Mucosa of descending colon (tissue), 3 donors: Measurements from ENCODE around the gene PDSS2. TPM values are rescaled to one million over a fixed set of nuclear protein-coding genes. Genes with fewer than 3 reads are reported as not detected.

Source experiments
- ATAC-seq: fragments of 200-7000 bp; cut with Tn5 transposase; one replicate; pipeline ENCODE4 v1.9.1; 2020; ENCODE audit warnings: mild to moderate bottlenecking, moderate library complexity
- DNase-seq, 3 donors: peaks; one replicate each; pipeline ENCODE4 v3.0.0-alpha.2; 2020
- H3K36me3 ChIP-seq: fragments of 200-600 bp; one replicate; pipeline ENCODE4 v1.8.0; 2021; ENCODE audit warnings: low read depth, mild to moderate bottlenecking
- H3K4me1 ChIP-seq: fragments of 200-600 bp; one replicate; pipeline ENCODE4 v1.8.0; 2021; ENCODE audit warnings: low read depth, mild to moderate bottlenecking
- H3K4me3 ChIP-seq: fragments of 200-600 bp; one replicate; pipeline ENCODE4 v1.8.0; 2021; ENCODE audit warnings: mild to moderate bottlenecking
- H3K9me3 ChIP-seq: fragments of 200-600 bp; one replicate; pipeline ENCODE4 v1.8.0; 2021; ENCODE audit warnings: mild to moderate bottlenecking
- CTCF ChIP-seq: fragments of 200-600 bp; IDR thresholded peaks from one replicate; pipeline ENCODE4 v1.8.0; 2022; ENCODE audit warnings: antibody characterized with exemption, mild to moderate bottlenecking
- intact Hi-C, 2 donors: fragments of 100-400 bp; cut with DNase I in 1 of 2; cut with micrococcal nuclease in 1 of 2; formaldehyde crosslinking; loops; one replicate each; pipeline versions ENCODE4 v1.11.0 to v1.11.1; 2022; cut with DNase I, micrococcal nuclease
- total RNA-seq, 3 donors: library from RNA; stranded (reverse); fragmentation: NEBNext Ultra II Directional in 2 of 3; extraction: Animal tissue kit (Norgen Biotek cat#: 25700) in 2 of 3; gene quantifications; one replicate each; pipeline versions ENCODE4 v1.2.1 to v1.2.4, GENCODE V29; 2021 to 2023
- donor health status: DM: no; HTN: no; CAD: no; lungs with moderate emphysema.
- donor health status: DM: no; HTN: no; CAD: no.
- donor health status: DM: no; HTN: yes; CAD: no.

The PDSS2 gene
- total RNA-seq, 3 donors from 2014 or later: 16.2 to 26.3 (median 25.6) TPM

- TF ChIP-seq CTCF: no peak
- intact Hi-C loops: no loop called here
- Histone ChIP-seq H3K4me1 (no peaks in the 10 kb centered on the region), H3K4me3 (no peak overlapping the region), H3K9me3 (no peaks in the 10 kb centered on the region), H3K36me3 (no peaks in the 10 kb centered on the region)
- DNase-seq (no peak), ATAC-seq (no peak)
Observed at GRCh38 chr6:107248147-107248546, 211.2 kb downstream of the PDSS2 start.

- Histone ChIP-seq H3K4me3 (no peak overlapping the region), H3K9me3 (no peaks in the 10 kb centered on the region), H3K36me3 (no peaks in the 10 kb centered on the region), H3K4me1 (no peaks in the 10 kb centered on the region)
- no peak for ATAC-seq
- DNase-seq: no peak
- intact Hi-C loops: no loop called here
- TF ChIP-seq CTCF: no peak
Observed at GRCh38 chr6:107246972-107247615, 212.3 kb downstream of the PDSS2 start.

- Histone ChIP-seq H3K9me3 (no peaks in the 10 kb centered on the region), H3K36me3 (no peaks in the 10 kb centered on the region), H3K4me1 (no peaks in the 10 kb centered on the region), H3K4me3 (no peak overlapping the region)
- DNase-seq: no peak
- ATAC-seq: no peak
- intact Hi-C loops: no loop called here
- no peak for TF ChIP-seq CTCF
Observed at GRCh38 chr6:107246249-107246971, 213.0 kb downstream of the PDSS2 start.

- TF ChIP-seq CTCF: no peak
- no peaks in the 10 kb centered on the region for H3K4me1 ChIP-seq
- H3K4me3 ChIP-seq: no peak overlapping the region
- ATAC-seq (no peak), DNase-seq (no peak)
- no peaks in the 10 kb centered on the region for H3K36me3 ChIP-seq
- intact Hi-C loops: no loop called here
- H3K9me3 ChIP-seq: no peaks in the 10 kb centered on the region
Observed at GRCh38 chr6:107244742-107245480, 214.5 kb downstream of the PDSS2 start.

GRCh38 chr6:107244082-107244741 lies 215.2 kb downstream of the PDSS2 start:
- intact Hi-C loops: no loop called here
- no peak for TF ChIP-seq CTCF
- Histone ChIP-seq H3K4me3 (no peak overlapping the region), H3K4me1 (no peaks in the 10 kb centered on the region), H3K9me3 (no peaks in the 10 kb centered on the region), H3K36me3 (no peaks in the 10 kb centered on the region)
- ATAC-seq (no peak), DNase-seq (no peak)
